ENCODE measurements around the gene RPS6KA4. TPM values are rescaled to one million over a fixed set of nuclear protein-coding genes. Genes with fewer than 3 reads are reported as not detected.
A peak's percentile ranks its signal among the peaks of the same experiment; 100 is the strongest.

Gene RPS6KA4
- total RNA-seq, 2 experiments from 2014 or later = 31.4 to 34.3 TPM

GRCh38 chr11:64352099-64352994 lies 6.6 kb upstream of the RPS6KA4 start:
- intact Hi-C loops (cut with micrococcal nuclease) = no loop called here
- POLR2A ChIA-PET = interaction anchor here (0.6 to 1.4 kb wide), 3 partner anchors 11 to 291 kb away, joined by 3 read pairs; partner anchors contain the start of gene PRDX5
- no peak overlapping the region for H3K4me3 Mint-ChIP-seq

GRCh38 chr11:64352995-64353714 lies 5.8 kb upstream of the RPS6KA4 start:
- H3K9me3 Mint-ChIP-seq = no peaks in the 10 kb centered on the region
- no peak overlapping the region for H3K27ac Mint-ChIP-seq
- no peak for DNase-seq
- ChIA-PET POLR2A (interaction anchor here (0.6 to 1.4 kb wide), 3 partner anchors 12 to 290 kb away, joined by 3 read pairs; partner anchors contain the start of gene PRDX5), CTCF (interaction anchor here (2.1 kb wide), 1 partner anchor 35 kb away, joined by 7 read pairs; the partner anchor contains the start of genes PRDX5 and TRMT112)
- intact Hi-C loops (cut with micrococcal nuclease) = no loop called here
- no peaks in the 10 kb centered on the region for H3K27me3 Mint-ChIP-seq
- peaks cover 5% of the 10 kb centered on the region for H3K36me3 Mint-ChIP-seq
- H3K4me3 Mint-ChIP-seq = no peak overlapping the region
- H3K4me1 Mint-ChIP-seq (ENCODE audit: low read depth) = peaks cover 9% of the 10 kb centered on the region

More at GRCh38 chr11:64352099-64352994, 6.6 kb upstream of the RPS6KA4 start:
- H3K27ac Mint-ChIP-seq = no peak overlapping the region
- H3K36me3 Mint-ChIP-seq = peaks cover 5% of the 10 kb centered on the region
- no peak for DNase-seq
- CTCF ChIA-PET = interaction anchor here (1.1 to 2.1 kb wide), 2 partner anchors 35 kb away, joined by 4 to 7 read pairs; partner anchors contain the start of genes PRDX5 and TRMT112
- no peaks in the 10 kb centered on the region for H3K9me3 Mint-ChIP-seq
- no peaks in the 10 kb centered on the region for H3K27me3 Mint-ChIP-seq
- peaks cover 4% of the 10 kb centered on the region for H3K4me1 Mint-ChIP-seq (ENCODE audit: low read depth)

- Mint-ChIP-seq H3K27me3 (no peaks in the 10 kb centered on the region), H3K9me3 (no peaks in the 10 kb centered on the region), H3K27ac (no peak overlapping the region), H3K4me3 (no peak overlapping the region), H3K4me1 (ENCODE audit: low read depth) (peaks cover 13% of the 10 kb centered on the region), H3K36me3 (peaks cover 5% of the 10 kb centered on the region)
- POLR2A ChIA-PET = interaction anchor here (1.4 kb wide), 1 partner anchor 13 kb away, joined by 3 read pairs; no protein-coding TSS in a partner anchor
- intact Hi-C loops (cut with micrococcal nuclease) = no loop called here
- DNase-seq = no peak
- CTCF ChIA-PET = interaction anchor here (1.3 to 2.1 kb wide), 3 partner anchors 19 to 36 kb away, joined by 3 to 7 read pairs (median 4); partner anchors contain the start of genes PRDX5 and TRMT112
These were observed 5.1 kb upstream of the RPS6KA4 start for GRCh38 chr11:64353715-64354506.

GRCh38 chr11:64355078-64355940 lies 3.7 kb upstream of the RPS6KA4 start:
- H3K27ac Mint-ChIP-seq = no peak overlapping the region

GRCh38 chr11:64356498-64357411 lies 2.2 kb upstream of the RPS6KA4 start:
- no peaks in the 10 kb centered on the region for H3K9me3 Mint-ChIP-seq
- CTCF ChIA-PET = interaction anchor here (0.9 to 2.1 kb wide), 5 partner anchors 14 to 1528 kb away, joined by 3 to 13 read pairs (median 8); partner anchors contain the start of gene CCDC88B
- no peaks in the 10 kb centered on the region for H3K27me3 Mint-ChIP-seq
- H3K36me3 Mint-ChIP-seq = peaks cover 10% of the 10 kb centered on the region
- DNase-seq = peak; percentile 71
- peak overlapping the region; percentile 4 for H3K4me3 Mint-ChIP-seq
- peak overlapping the region; percentile 56 for H3K27ac Mint-ChIP-seq
- H3K4me1 Mint-ChIP-seq (ENCODE audit: low read depth) = peaks cover 32% of the 10 kb centered on the region
- POLR2A ChIA-PET = interaction anchor here (0.6 to 2.8 kb wide), 6 partner anchors 11 to 422 kb away, joined by 3 to 10 read pairs (median 4); partner anchors contain the start of genes PRDX5 and TRMT112
- intact Hi-C loops (cut with micrococcal nuclease) = no loop called here

More at GRCh38 chr11:64355078-64355940, 3.7 kb upstream of the RPS6KA4 start:
- Mint-ChIP-seq H3K9me3 (no peaks in the 10 kb centered on the region), H3K36me3 (peaks cover 2% of the 10 kb centered on the region), H3K4me1 (ENCODE audit: low read depth) (peaks cover 22% of the 10 kb centered on the region), H3K4me3 (no peak overlapping the region), H3K27me3 (no peaks in the 10 kb centered on the region)
- DNase-seq = peak; percentile 41
- POLR2A ChIA-PET = interaction anchor here (0.8 kb wide), 1 partner anchor 13 kb away, joined by 3 read pairs; no protein-coding TSS in a partner anchor
- intact Hi-C loops (cut with micrococcal nuclease) = no loop called here
- CTCF ChIA-PET = interaction anchor here (1.3 to 1.9 kb wide), 4 partner anchors 15 to 38 kb away, joined by 3 to 9 read pairs (median 6); partner anchors contain the start of genes CCDC88B, PRDX5 and TRMT112

GRCh38 chr11:64357446-64357845 lies 1.5 kb upstream of the RPS6KA4 start:
- H3K9me3 Mint-ChIP-seq = no peaks in the 10 kb centered on the region
- peak overlapping the region; percentile 53 for H3K27ac Mint-ChIP-seq
- H3K36me3 Mint-ChIP-seq = peaks cover 15% of the 10 kb centered on the region
- no peak overlapping the region for H3K4me3 Mint-ChIP-seq
- no peaks in the 10 kb centered on the region for H3K27me3 Mint-ChIP-seq
- ChIA-PET CTCF (interaction anchor here (0.9 to 2.1 kb wide), 7 partner anchors 15 to 1527 kb away, joined by 3 to 13 read pairs (median 4); partner anchors contain the start of genes CCDC88B, PRDX5 and TRMT112), POLR2A (interaction anchor here (1.9 to 2.8 kb wide), 2 partner anchors 16 to 40 kb away, joined by 6 to 10 read pairs; partner anchors contain the start of genes PRDX5 and TRMT112)
- H3K4me1 Mint-ChIP-seq (ENCODE audit: low read depth) = peaks cover 37% of the 10 kb centered on the region
- intact Hi-C loops (cut with micrococcal nuclease) = no loop called here
- no peak for DNase-seq

GRCh38 chr11:64357904-64358535 lies 942 bp upstream of the RPS6KA4 start:
- intact Hi-C loops (cut with micrococcal nuclease) = loop anchor here (2.0 kb wide), 2 partner anchors 15 to 91 kb away; no protein-coding TSS in a partner anchor
- no peaks in the 10 kb centered on the region for H3K27me3 Mint-ChIP-seq
- H3K36me3 Mint-ChIP-seq = peaks cover 15% of the 10 kb centered on the region
- POLR2A ChIA-PET = interaction anchor here (1.9 to 2.8 kb wide), 2 partner anchors 16 to 41 kb away, joined by 6 to 10 read pairs; partner anchors contain the start of genes PRDX5 and TRMT112
- H3K9me3 Mint-ChIP-seq = no peaks in the 10 kb centered on the region
- CTCF ChIA-PET = interaction anchor here (0.9 to 2.1 kb wide), 3 partner anchors 15 to 91 kb away, joined by 4 to 13 read pairs (median 4); partner anchors contain the start of genes PRDX5 and TRMT112
- peak overlapping the region; percentile 53 for H3K27ac Mint-ChIP-seq
- peak; percentile 82 for DNase-seq
- H3K4me3 Mint-ChIP-seq = peak overlapping the region; percentile 60
- H3K4me1 Mint-ChIP-seq (ENCODE audit: low read depth) = peaks cover 37% of the 10 kb centered on the region

- Mint-ChIP-seq H3K9me3 (no peaks in the 10 kb centered on the region), H3K27ac (peak overlapping the region; percentile 53), H3K36me3 (peaks cover 15% of the 10 kb centered on the region), H3K27me3 (no peaks in the 10 kb centered on the region), H3K4me3 (peak overlapping the region; percentile 60), H3K4me1 (ENCODE audit: low read depth) (peaks cover 37% of the 10 kb centered on the region)
- DNase-seq = no peak
- CTCF ChIA-PET = interaction anchor here (0.9 to 1.4 kb wide), 5 partner anchors 16 to 90 kb away, joined by 3 to 5 read pairs (median 4); partner anchors contain the start of genes PRDX5 and TRMT112
- intact Hi-C loops (cut with micrococcal nuclease) = loop anchor here (2.0 kb wide), 2 partner anchors 16 to 90 kb away; no protein-coding TSS in a partner anchor
- POLR2A ChIA-PET = interaction anchor here (1.9 to 2.8 kb wide), 2 partner anchors 17 to 41 kb away, joined by 6 to 10 read pairs; partner anchors contain the start of genes PRDX5 and TRMT112
These were observed 441 bp upstream of the RPS6KA4 start for GRCh38 chr11:64358536-64358906.
